ENCODE data around the gene LYRM2. TPM values are rescaled to one million over a fixed set of nuclear protein-coding genes. Genes with fewer than 3 reads are reported as not detected.

LYRM2 gene
- total RNA-seq, 2 experiments from 2014 or later: 12.3 to 16.3 TPM

DNA sequence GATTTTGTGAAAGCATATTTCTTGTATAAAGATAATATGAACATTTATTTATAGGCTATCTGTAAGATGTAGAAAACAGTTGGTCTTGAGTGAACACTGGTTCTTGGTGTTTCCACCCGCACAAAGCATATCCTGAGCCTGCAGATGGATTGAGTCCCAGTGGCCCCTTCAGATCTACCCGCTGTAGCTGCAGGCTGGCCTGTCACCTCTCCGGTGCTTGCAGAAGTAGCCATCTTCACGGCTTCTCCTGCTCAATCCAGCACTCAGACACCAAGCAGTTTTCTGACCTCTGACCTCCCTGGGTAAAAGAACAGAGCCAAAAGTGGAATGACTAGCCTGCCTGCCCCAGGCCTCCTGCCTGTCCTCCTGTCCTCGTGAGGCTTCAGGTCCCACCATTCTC lies 22.7 kb downstream of the LYRM2 start:
- POLR2A ChIA-PET: no interaction called here

DNA sequence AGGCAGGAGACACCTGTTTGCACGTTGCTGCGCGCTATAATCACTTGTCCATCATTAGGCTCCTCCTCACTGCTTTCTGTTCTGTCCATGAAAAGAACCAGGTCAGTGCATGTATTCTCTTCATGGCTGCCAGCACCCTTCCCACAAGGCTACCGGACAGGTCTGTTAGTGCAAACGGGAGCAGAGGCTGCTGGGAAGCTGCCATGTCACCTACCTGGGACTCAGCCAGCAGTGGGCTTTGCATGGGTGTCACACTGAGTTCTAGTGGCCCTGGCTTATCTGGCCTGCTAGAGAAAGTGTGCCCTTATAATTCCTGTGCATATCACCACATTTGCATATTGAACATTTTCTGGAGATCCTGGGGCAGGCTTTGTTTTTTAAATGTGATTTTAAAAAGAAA lies 24.8 kb downstream of the LYRM2 start:
- no peak overlapping the region for H3K4me3 Mint-ChIP-seq
- H3K27ac ChIP-seq (ENCODE audit: low read depth in 1 of 2, low read length in 2 of 2): no peak overlapping the region
- DNase-seq: no peak
- no peaks in the 10 kb centered on the region for H3K27me3 ChIP-seq (ENCODE audit: control insufficient read depth in 1 of 2, insufficient read depth in 2 of 2, low read length in 2 of 2)
- no peak overlapping the region for H3K27ac Mint-ChIP-seq
- H3K4me1 ChIP-seq (ENCODE audit: insufficient read depth, low read length): no peaks in the 10 kb centered on the region
- H3K36me3 ChIP-seq (ENCODE audit: insufficient read depth, low read length): no peaks in the 10 kb centered on the region
- no peaks in the 10 kb centered on the region for H3K27me3 Mint-ChIP-seq
- H3K4me3 ChIP-seq (ENCODE audit: low read length): no peak overlapping the region
- TF ChIP-seq CTCF (IDR thresholded peaks at IDR 0.05): no peak
- H3K36me3 Mint-ChIP-seq (ENCODE audit: low read depth): no peaks in the 10 kb centered on the region
- CTCF ChIA-PET: interaction anchor here (1.5 to 3.1 kb wide), 2 partner anchors 181 to 242 kb away, joined by 7 read pairs; partner anchors contain the start of gene ANKRD6
- no peaks in the 10 kb centered on the region for H3K9me3 ChIP-seq (ENCODE audit: control insufficient read depth in 1 of 2, insufficient read depth in 1 of 2, low read length in 2 of 2)
- POLR2A ChIA-PET: no interaction called here
- no peak for ATAC-seq (ENCODE audit: poor library complexity)
- H3K9me3 Mint-ChIP-seq: no peaks in the 10 kb centered on the region
- no peaks in the 10 kb centered on the region for H3K4me1 Mint-ChIP-seq (ENCODE audit: low read depth)
- intact Hi-C loops (cut with DNase I, micrococcal nuclease): no loop called here

More for the DNA sequence above, 22.7 kb downstream of the LYRM2 start:
- intact Hi-C loops (cut with DNase I, micrococcal nuclease): no loop called here
- no peak for ATAC-seq (ENCODE audit: poor library complexity)
- H3K27ac ChIP-seq (ENCODE audit: low read depth in 1 of 2, low read length in 2 of 2): no peak overlapping the region
- no peaks in the 10 kb centered on the region for H3K4me1 ChIP-seq (ENCODE audit: insufficient read depth, low read length)
- Mint-ChIP-seq H3K9me3 (no peaks in the 10 kb centered on the region), H3K4me1 (ENCODE audit: low read depth) (no peaks in the 10 kb centered on the region), H3K36me3 (ENCODE audit: low read depth) (peaks cover 5% of the 10 kb centered on the region), H3K4me3 (no peak overlapping the region), H3K27me3 (no peaks in the 10 kb centered on the region), H3K27ac (no peak overlapping the region)
- no peak for TF ChIP-seq CTCF (IDR thresholded peaks at IDR 0.05)
- CTCF ChIA-PET: no interaction called here
- H3K9me3 ChIP-seq (ENCODE audit: control insufficient read depth in 1 of 2, insufficient read depth in 1 of 2, low read length in 2 of 2): no peaks in the 10 kb centered on the region
- no peak for DNase-seq
- H3K27me3 ChIP-seq (ENCODE audit: control insufficient read depth in 1 of 2, insufficient read depth in 2 of 2, low read length in 2 of 2): no peaks in the 10 kb centered on the region
- no peaks in the 10 kb centered on the region for H3K36me3 ChIP-seq (ENCODE audit: insufficient read depth, low read length)
- no peak overlapping the region for H3K4me3 ChIP-seq (ENCODE audit: low read length)

DNA sequence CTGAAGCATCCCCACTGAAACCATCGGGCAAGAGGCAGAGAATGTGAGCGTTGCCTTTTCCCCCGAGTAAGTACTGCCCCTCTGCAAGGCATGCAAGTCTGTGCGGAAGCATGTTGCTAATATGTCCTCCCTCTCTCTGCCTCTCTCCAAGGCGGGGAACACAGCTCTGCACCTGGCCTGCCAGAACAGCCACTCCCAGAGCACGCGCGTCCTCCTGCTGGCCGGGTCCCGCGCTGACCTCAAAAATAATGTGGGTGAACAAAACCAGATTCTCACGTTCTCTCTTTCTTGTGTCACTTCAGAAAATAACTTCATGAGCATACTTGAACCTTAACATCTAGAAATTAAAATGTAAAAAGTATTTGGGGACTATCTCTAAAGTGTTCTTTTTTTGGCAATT lies 26.4 kb downstream of the LYRM2 start:
- Mint-ChIP-seq H3K27me3 (no peaks in the 10 kb centered on the region), H3K36me3 (ENCODE audit: low read depth) (no peaks in the 10 kb centered on the region), H3K9me3 (no peaks in the 10 kb centered on the region), H3K4me3 (no peak overlapping the region), H3K4me1 (ENCODE audit: low read depth) (no peaks in the 10 kb centered on the region), H3K27ac (no peak overlapping the region)
- Histone ChIP-seq H3K4me1 (ENCODE audit: insufficient read depth, low read length) (no peaks in the 10 kb centered on the region), H3K9me3 (ENCODE audit: control insufficient read depth in 1 of 2, insufficient read depth in 1 of 2, low read length in 2 of 2) (no peaks in the 10 kb centered on the region), H3K36me3 (ENCODE audit: insufficient read depth, low read length) (no peaks in the 10 kb centered on the region), H3K27me3 (ENCODE audit: control insufficient read depth in 1 of 2, insufficient read depth in 2 of 2, low read length in 2 of 2) (no peaks in the 10 kb centered on the region), H3K27ac (ENCODE audit: low read depth in 1 of 2, low read length in 2 of 2) (no peak overlapping the region), H3K4me3 (ENCODE audit: low read length) (no peak overlapping the region)
- ChIA-PET POLR2A (no interaction called here), CTCF (interaction anchor here (1.5 to 3.1 kb wide), 2 partner anchors 180 to 240 kb away, joined by 7 read pairs; partner anchors contain the start of gene ANKRD6)
- ATAC-seq (ENCODE audit: poor library complexity) (no peak), DNase-seq (no peak)
- intact Hi-C loops (cut with DNase I, micrococcal nuclease): no loop called here
- TF ChIP-seq CTCF (IDR thresholded peaks at IDR 0.05): no peak
